HCT116 (cell line): ENCODE results near the gene PRR35. TPM values are rescaled to one million over a fixed set of nuclear protein-coding genes. Genes with fewer than 3 reads are reported as not detected.

Experiments used
- ATAC-seq: fragments of 200-7000 bp; cut with Tn5 transposase; 2 replicates; pipeline ENCODE4 v1.9.1; 2020; ENCODE audit warnings: mild to moderate bottlenecking, moderate library complexity
- BruUV-seq: library from RNA; stranded (reverse); fragments of 400-500 nt; replicated peaks from 2 replicates; lab custom pipeline; 2021; lab: Mats Ljungman, UMichigan
- CTCF ChIA-PET: fragments of 300-600 bp; sonication (Branson Sonifier 250); formaldehyde crosslinking; loops from one replicate; lab custom pipeline; 2021; ENCODE audit warnings: antibody characterized with exemption; lab: Charles Lee
- POLR2A ChIA-PET: fragments of 300-600, 350-600 bp; sonication (Branson Sonifier 250); formaldehyde crosslinking; loops from one replicate; lab custom pipeline; 2021; ENCODE audit warnings: antibody characterized with exemption; lab: Charles Lee
- RAD21 ChIA-PET, 2 experiments: fragments of 300-600 bp; sonication (Branson Sonifier 250); formaldehyde crosslinking; loops; one replicate each; lab custom pipeline; 2023; ENCODE audit warnings: low total read pairs in 2 of 2; ENCODE audit not compliant: uncharacterized antibody in 2 of 2, unreplicated experiment in 2 of 2, low non-redundant PET in 1 of 2; lab: Charles Lee
- DNase-seq: peaks from one replicate; pipeline ENCODE4 v3.0.0-alpha.2; 2010; ENCODE audit warnings: low read depth, low spot score
- H2AFZ ChIP-seq: fragments of 200-600 bp; shearing (Covaris generic), sonication (generic); 2 replicates; pipeline ENCODE4 v1.6.1; 2017; ENCODE audit warnings: low read depth, mixed run types, mixed read lengths, antibody characterized with exemption, low read length; ENCODE audit not compliant: poor library complexity, severe bottlenecking
- H3K27ac ChIP-seq: 2 replicates; pipeline ENCODE4 v1.5.1; 2012; ENCODE audit warnings: low read depth, low read length
- H3K27me3 ChIP-seq: fragments of 200-600 bp; sonication (generic); 2 replicates; pipeline ENCODE4 v1.6.1; 2016; ENCODE audit warnings: mixed run types, low read length, mixed read lengths; ENCODE audit not compliant: insufficient read depth
- H3K36me3 ChIP-seq, 2 experiments: fragments of 200-500 bp in 1 of 2; fragments of 200-600 bp in 1 of 2; sonication (Bioruptor generic) in 1 of 2; sonication (generic) in 1 of 2; 2 replicates each; pipeline versions ENCODE4 v1.5.1 to v1.6.1; 2014 to 2016; ENCODE audit warnings: low read length in 2 of 2, inconsistent platforms in 1 of 2, mixed read lengths in 1 of 2, mixed run types in 1 of 2; ENCODE audit not compliant: insufficient read depth in 2 of 2, control insufficient read depth in 1 of 2
- H3K4me1 ChIP-seq, 2 experiments: fragments of 200-600 bp in 1 of 2; sonication (generic) in 1 of 2; 2 replicates each; pipeline versions ENCODE4 v1.5.1 to v1.6.1; 2012 to 2017; ENCODE audit warnings: low read length in 2 of 2, inconsistent platforms in 1 of 2, mild to moderate bottlenecking in 1 of 2, mixed read lengths in 1 of 2, mixed run types in 1 of 2, moderate library complexity in 1 of 2; ENCODE audit not compliant: insufficient read depth in 2 of 2, control insufficient read depth in 1 of 2
- H3K4me2 ChIP-seq: fragments of 200-600 bp; sonication (generic); 2 replicates; pipeline ENCODE4 v1.6.1; 2017; ENCODE audit warnings: mixed run types, low read length, mixed read lengths
- H3K4me3 ChIP-seq, 2 experiments: fragments of 200-600 bp in 1 of 2; sonication (generic) in 1 of 2; replicated peaks in 1 of 2; 2 replicates each; pipeline ENCODE4 v1.5.1; 2011 to 2016; ENCODE audit warnings: low read length in 2 of 2, control low read depth in 1 of 2, low read depth in 1 of 2, mild to moderate bottlenecking in 1 of 2, mixed read lengths in 1 of 2, mixed run types in 1 of 2
- H3K79me2 ChIP-seq: fragments of 200-600 bp; sonication (generic); 2 replicates; pipeline ENCODE4 v1.6.1; 2017; ENCODE audit warnings: mild to moderate bottlenecking, mixed run types, low read length, moderate library complexity, mixed read lengths; ENCODE audit not compliant: insufficient read depth
- H3K9ac ChIP-seq: fragments of 200-600 bp; sonication (generic); 2 replicates; pipeline ENCODE4 v1.6.1; 2016; ENCODE audit warnings: low read length, mixed read lengths
- H3K9me2 ChIP-seq: fragments of 200-600 bp; sonication (generic), shearing (Covaris generic); 2 replicates; pipeline ENCODE4 v1.6.1; 2017; ENCODE audit warnings: mixed run types, mild to moderate bottlenecking, moderate library complexity; ENCODE audit not compliant: insufficient read depth
- H3K9me3 ChIP-seq, 2 experiments: fragments of 200-500 bp in 1 of 2; fragments of 200-600 bp in 1 of 2; sonication (Bioruptor generic) in 1 of 2; sonication (generic) in 1 of 2; 2 replicates each; pipeline ENCODE4 v1.6.1; 2014 to 2017; ENCODE audit warnings: low read length in 2 of 2, mixed read lengths in 2 of 2, inconsistent platforms in 1 of 2, low read depth in 1 of 2, mild to moderate bottlenecking in 1 of 2, mixed run types in 1 of 2, moderate library complexity in 1 of 2; ENCODE audit not compliant: control insufficient read depth in 1 of 2, insufficient read depth in 1 of 2
- H4K20me1 ChIP-seq: fragments of 200-600 bp; sonication (generic), shearing (Covaris generic); 2 replicates; pipeline ENCODE4 v1.6.1; 2017; ENCODE audit warnings: mixed run types, mild to moderate bottlenecking, moderate library complexity; ENCODE audit not compliant: insufficient read depth
- CBX3 ChIP-seq: IDR thresholded peaks from 2 replicates; pipeline ENCODE4 v1.6.1; 2012; ENCODE audit warnings: low read depth
- CEBPB ChIP-seq: IDR thresholded peaks from 2 replicates; pipeline ENCODE4 v1.6.1; 2012; ENCODE audit warnings: low read depth
- POLR2AphosphoS5 ChIP-seq: IDR thresholded peaks from 2 replicates; pipeline ENCODE4 v1.6.1; 2011; ENCODE audit warnings: mild to moderate bottlenecking, low read depth, low read length, moderate library complexity
- RAD21 ChIP-seq: IDR thresholded peaks from 2 replicates; pipeline ENCODE4 v1.6.1; 2012; ENCODE audit warnings: low read depth, mild to moderate bottlenecking
- SP1 ChIP-seq: IDR thresholded peaks from 2 replicates; pipeline ENCODE4 v1.6.1; 2012; ENCODE audit warnings: low read depth
- TCF7L2 ChIP-seq: IDR thresholded peaks from 2 replicates; pipeline ENCODE4 v1.7.0; 2011; ENCODE audit warnings: borderline replicate concordance, inconsistent platforms; ENCODE audit not compliant: insufficient read depth, insufficient read length; ENCODE audit errors: extremely low read depth
- YY1 ChIP-seq: IDR thresholded peaks from 2 replicates; pipeline ENCODE4 v1.6.1; 2011; ENCODE audit warnings: low read length, low read depth, moderate library complexity, mild to moderate bottlenecking; ENCODE audit not compliant: insufficient replicate concordance; ENCODE audit errors: extremely low read depth
- ZNF274 ChIP-seq: fragments of 200-500 bp; sonication (Bioruptor generic); IDR thresholded peaks from 2 replicates; pipeline ENCODE4 v1.6.1; 2014; ENCODE audit warnings: mild to moderate bottlenecking, low read depth, low read length, inconsistent platforms
- intact Hi-C: fragments of 100-400 bp; cut with micrococcal nuclease; formaldehyde crosslinking; loops from 2 replicates; pipeline ENCODE4 v1.10.0; 2022
- total RNA-seq: library from RNA; stranded (reverse); gene quantifications from one replicate; pipeline ENCODE4 v1.2.1, GENCODE V29; 2021; ENCODE audit not compliant: unreplicated experiment
- TF ChIP-seq, protein P1 (sequence below), 3 experiments: fragments of 200-600 bp in 1 of 3; sonication (generic) in 1 of 3; IDR thresholded peaks in 2 of 3; conservative IDR thresholded peaks in 1 of 3; 2 replicates each; pipeline ENCODE4 v1.5.1; 2012 to 2017; ENCODE audit warnings: low read depth in 2 of 3, low read length in 2 of 3, antibody characterized with exemption in 1 of 3, borderline replicate concordance in 1 of 3, control low read depth in 1 of 3, mild to moderate bottlenecking in 1 of 3, mixed read lengths in 1 of 3, mixed run types in 1 of 3, moderate library complexity in 1 of 3; ENCODE audit not compliant: insufficient read depth in 1 of 3
- TF ChIP-seq, protein P2 (sequence below): IDR thresholded peaks from 2 replicates; pipeline ENCODE4 v1.6.1; 2011; ENCODE audit warnings: mild to moderate bottlenecking, low read length, moderate library complexity; ENCODE audit not compliant: insufficient replicate concordance; ENCODE audit errors: extremely low read depth
- TF ChIP-seq, protein P3 (sequence below): IDR thresholded peaks from 2 replicates; pipeline ENCODE4 v1.6.1; 2012; ENCODE audit warnings: low read depth

PRR35 gene
- total RNA-seq, 1 experiment from 2014 or later, result not detected

DNA sequence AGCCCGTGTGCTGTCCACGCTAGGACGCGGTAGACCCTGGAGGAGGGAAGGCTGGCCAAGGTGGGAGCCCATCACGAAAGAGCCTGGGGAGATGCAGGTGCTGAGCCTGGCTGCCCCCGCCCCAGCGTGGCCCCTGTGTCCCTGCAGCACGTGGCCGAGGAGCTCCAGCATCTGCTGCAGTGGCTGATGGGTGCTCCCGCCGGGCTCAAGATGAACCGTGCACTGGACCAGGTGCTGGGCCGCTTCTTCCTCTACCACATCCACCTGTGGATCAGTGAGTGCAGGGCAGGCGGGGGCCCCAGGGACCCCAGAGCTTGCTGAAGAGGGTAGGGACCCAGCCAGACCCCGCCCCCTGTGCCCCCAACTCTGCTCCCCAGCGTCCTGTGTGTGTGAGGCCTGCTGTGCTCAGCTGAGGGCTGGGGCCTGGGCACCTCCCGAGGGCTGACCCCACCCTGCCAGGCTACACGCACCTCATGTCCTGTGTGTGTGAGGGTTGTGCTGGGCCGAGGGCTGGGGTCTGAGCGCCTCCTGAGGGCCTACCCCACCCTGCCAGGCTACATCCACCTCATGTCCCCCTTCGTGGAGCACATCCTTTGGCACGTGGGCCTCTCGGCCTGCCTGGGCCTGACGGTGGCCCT is 18.2 kb downstream of the PRR35 start (continued):
- TF ChIP-seq, protein P1, sequence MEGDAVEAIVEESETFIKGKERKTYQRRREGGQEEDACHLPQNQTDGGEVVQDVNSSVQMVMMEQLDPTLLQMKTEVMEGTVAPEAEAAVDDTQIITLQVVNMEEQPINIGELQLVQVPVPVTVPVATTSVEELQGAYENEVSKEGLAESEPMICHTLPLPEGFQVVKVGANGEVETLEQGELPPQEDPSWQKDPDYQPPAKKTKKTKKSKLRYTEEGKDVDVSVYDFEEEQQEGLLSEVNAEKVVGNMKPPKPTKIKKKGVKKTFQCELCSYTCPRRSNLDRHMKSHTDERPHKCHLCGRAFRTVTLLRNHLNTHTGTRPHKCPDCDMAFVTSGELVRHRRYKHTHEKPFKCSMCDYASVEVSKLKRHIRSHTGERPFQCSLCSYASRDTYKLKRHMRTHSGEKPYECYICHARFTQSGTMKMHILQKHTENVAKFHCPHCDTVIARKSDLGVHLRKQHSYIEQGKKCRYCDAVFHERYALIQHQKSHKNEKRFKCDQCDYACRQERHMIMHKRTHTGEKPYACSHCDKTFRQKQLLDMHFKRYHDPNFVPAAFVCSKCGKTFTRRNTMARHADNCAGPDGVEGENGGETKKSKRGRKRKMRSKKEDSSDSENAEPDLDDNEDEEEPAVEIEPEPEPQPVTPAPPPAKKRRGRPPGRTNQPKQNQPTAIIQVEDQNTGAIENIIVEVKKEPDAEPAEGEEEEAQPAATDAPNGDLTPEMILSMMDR (IDR thresholded peaks at IDR 0.05 in 2 of 3, conservative IDR thresholded peaks at IDR 0.05 in 1 of 3; ENCODE audit: borderline replicate concordance in 1 of 3, insufficient read depth in 1 of 3, low read depth in 2 of 3, low read length in 2 of 3), result no peak
- TF ChIP-seq SP1 (no peak), POLR2AphosphoS5 (no peak)
- TF ChIP-seq, protein P2, sequence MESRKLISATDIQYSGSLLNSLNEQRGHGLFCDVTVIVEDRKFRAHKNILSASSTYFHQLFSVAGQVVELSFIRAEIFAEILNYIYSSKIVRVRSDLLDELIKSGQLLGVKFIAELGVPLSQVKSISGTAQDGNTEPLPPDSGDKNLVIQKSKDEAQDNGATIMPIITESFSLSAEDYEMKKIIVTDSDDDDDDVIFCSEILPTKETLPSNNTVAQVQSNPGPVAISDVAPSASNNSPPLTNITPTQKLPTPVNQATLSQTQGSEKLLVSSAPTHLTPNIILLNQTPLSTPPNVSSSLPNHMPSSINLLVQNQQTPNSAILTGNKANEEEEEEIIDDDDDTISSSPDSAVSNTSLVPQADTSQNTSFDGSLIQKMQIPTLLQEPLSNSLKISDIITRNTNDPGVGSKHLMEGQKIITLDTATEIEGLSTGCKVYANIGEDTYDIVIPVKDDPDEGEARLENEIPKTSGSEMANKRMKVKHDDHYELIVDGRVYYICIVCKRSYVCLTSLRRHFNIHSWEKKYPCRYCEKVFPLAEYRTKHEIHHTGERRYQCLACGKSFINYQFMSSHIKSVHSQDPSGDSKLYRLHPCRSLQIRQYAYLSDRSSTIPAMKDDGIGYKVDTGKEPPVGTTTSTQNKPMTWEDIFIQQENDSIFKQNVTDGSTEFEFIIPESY, result no peak

DNA sequence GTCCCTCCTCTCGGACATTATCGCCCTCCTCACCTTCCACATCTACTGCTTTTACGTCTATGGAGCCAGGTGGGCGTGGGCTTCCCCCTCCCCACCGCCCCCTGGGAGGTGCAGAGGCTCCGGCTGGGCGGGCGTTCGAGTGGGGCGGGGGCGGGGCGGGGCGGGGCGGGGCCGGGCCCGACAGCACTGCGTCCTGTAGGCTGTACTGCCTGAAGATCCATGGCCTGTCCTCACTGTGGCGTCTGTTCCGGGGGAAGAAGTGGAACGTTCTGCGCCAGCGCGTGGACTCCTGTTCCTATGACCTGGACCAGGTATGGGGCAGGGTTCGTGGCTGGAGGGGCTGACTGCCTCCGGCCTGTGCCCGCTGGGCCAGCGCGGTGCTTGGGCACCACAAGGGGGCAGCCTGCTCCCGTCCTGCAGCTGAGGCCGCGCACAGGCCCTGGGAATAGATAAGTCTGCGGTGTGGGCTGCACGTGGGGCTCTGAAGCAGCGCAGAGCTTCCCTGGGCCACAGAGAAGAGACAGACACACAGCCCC is 18.7 kb downstream of the PRR35 start:
- Histone ChIP-seq H2AFZ (no peak overlapping the region), H3K4me1 (no peaks in the 10 kb centered on the region), H3K9me3 (no peaks in the 10 kb centered on the region), H3K9ac (no peak overlapping the region), H3K27me3 (no peaks in the 10 kb centered on the region), H4K20me1 (no peaks in the 10 kb centered on the region), H3K27ac (no peak overlapping the region), H3K9me2 (no peaks in the 10 kb centered on the region), H3K4me2 (no peak overlapping the region), H3K4me3 (no peak overlapping the region), H3K36me3 (no peaks in the 10 kb centered on the region), H3K79me2 (no peaks in the 10 kb centered on the region)
- ChIA-PET CTCF (interaction anchor here (0.9 to 1.1 kb wide), 2 partner anchors 14 to 82 kb away, joined by 3 read pairs; no protein-coding TSS in a partner anchor), POLR2A (no interaction called here), RAD21 (no interaction called here)
- ATAC-seq (peak; percentile 92), DNase-seq (no peak)
- intact Hi-C loops, result loop anchor here (2.0 kb wide), 1 partner anchor 82 kb away; no protein-coding TSS in a partner anchor
- BruUV-seq, result no TSS peak
- TF ChIP-seq, protein P3, sequence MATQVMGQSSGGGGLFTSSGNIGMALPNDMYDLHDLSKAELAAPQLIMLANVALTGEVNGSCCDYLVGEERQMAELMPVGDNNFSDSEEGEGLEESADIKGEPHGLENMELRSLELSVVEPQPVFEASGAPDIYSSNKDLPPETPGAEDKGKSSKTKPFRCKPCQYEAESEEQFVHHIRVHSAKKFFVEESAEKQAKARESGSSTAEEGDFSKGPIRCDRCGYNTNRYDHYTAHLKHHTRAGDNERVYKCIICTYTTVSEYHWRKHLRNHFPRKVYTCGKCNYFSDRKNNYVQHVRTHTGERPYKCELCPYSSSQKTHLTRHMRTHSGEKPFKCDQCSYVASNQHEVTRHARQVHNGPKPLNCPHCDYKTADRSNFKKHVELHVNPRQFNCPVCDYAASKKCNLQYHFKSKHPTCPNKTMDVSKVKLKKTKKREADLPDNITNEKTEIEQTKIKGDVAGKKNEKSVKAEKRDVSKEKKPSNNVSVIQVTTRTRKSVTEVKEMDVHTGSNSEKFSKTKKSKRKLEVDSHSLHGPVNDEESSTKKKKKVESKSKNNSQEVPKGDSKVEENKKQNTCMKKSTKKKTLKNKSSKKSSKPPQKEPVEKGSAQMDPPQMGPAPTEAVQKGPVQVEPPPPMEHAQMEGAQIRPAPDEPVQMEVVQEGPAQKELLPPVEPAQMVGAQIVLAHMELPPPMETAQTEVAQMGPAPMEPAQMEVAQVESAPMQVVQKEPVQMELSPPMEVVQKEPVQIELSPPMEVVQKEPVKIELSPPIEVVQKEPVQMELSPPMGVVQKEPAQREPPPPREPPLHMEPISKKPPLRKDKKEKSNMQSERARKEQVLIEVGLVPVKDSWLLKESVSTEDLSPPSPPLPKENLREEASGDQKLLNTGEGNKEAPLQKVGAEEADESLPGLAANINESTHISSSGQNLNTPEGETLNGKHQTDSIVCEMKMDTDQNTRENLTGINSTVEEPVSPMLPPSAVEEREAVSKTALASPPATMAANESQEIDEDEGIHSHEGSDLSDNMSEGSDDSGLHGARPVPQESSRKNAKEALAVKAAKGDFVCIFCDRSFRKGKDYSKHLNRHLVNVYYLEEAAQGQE, result no peak
- TF ChIP-seq YY1 (no peak), RAD21 (peak; percentile 81), CBX3 (no peak), TCF7L2 (no peak), ZNF274 (no peak), CEBPB (no peak)
- TF ChIP-seq, protein P2, result no peak
